ENCODE data around the gene LEP.
A peak's percentile ranks its signal among the peaks of the same experiment; 100 is the strongest.

Gene LEP

GRCh38 chr7:128266529-128266882 is 25.4 kb downstream of the LEP start:
- Mint-ChIP-seq H3K27me3 (ENCODE audit: low read depth, poor library complexity) (no peaks in the 10 kb centered on the region), H3K27ac (no peak overlapping the region), H3K36me3 (ENCODE audit: low read depth) (no peaks in the 10 kb centered on the region), H3K4me1 (peaks cover 31% of the 10 kb centered on the region), H3K9me3 (peaks cover 6% of the 10 kb centered on the region), H3K4me3 (no peak overlapping the region)
- TF ChIP-seq CTCF (IDR thresholded peaks at IDR 0.05): no peak
- DNase-seq: no peak

GRCh38 chr7:128266883-128267594 is 26.0 kb downstream of the LEP start:
- peak; percentile 50 for DNase-seq
- H3K4me1 Mint-ChIP-seq: peaks cover 31% of the 10 kb centered on the region
- peak overlapping the region; percentile 73 for H3K4me3 Mint-ChIP-seq
- peak overlapping the region; percentile 44 for H3K27ac Mint-ChIP-seq
- H3K27me3 Mint-ChIP-seq (ENCODE audit: low read depth, poor library complexity): no peaks in the 10 kb centered on the region
- no peaks in the 10 kb centered on the region for H3K36me3 Mint-ChIP-seq (ENCODE audit: low read depth)
- peaks cover 6% of the 10 kb centered on the region for H3K9me3 Mint-ChIP-seq
- TF ChIP-seq CTCF (IDR thresholded peaks at IDR 0.05): no peak

GRCh38 chr7:128267595-128267924 is 26.5 kb downstream of the LEP start:
- Mint-ChIP-seq H3K36me3 (ENCODE audit: low read depth) (no peaks in the 10 kb centered on the region), H3K4me1 (peaks cover 31% of the 10 kb centered on the region), H3K27me3 (ENCODE audit: low read depth, poor library complexity) (no peaks in the 10 kb centered on the region), H3K4me3 (peak overlapping the region; percentile 73), H3K27ac (no peak overlapping the region), H3K9me3 (peaks cover 10% of the 10 kb centered on the region)
- DNase-seq: no peak
- no peak for TF ChIP-seq CTCF (IDR thresholded peaks at IDR 0.05)

GRCh38 chr7:128268233-128268632 is 27.2 kb downstream of the LEP start:
- no peak overlapping the region for H3K27ac Mint-ChIP-seq
- peaks cover 10% of the 10 kb centered on the region for H3K9me3 Mint-ChIP-seq
- no peak overlapping the region for H3K4me3 Mint-ChIP-seq

GRCh38 chr7:128270826-128271272 is 29.8 kb downstream of the LEP start:
- H3K4me3 Mint-ChIP-seq: no peak overlapping the region
- peaks cover 10% of the 10 kb centered on the region for H3K9me3 Mint-ChIP-seq
- no peak for DNase-seq
- H3K36me3 Mint-ChIP-seq (ENCODE audit: low read depth): no peaks in the 10 kb centered on the region
- no peak for TF ChIP-seq CTCF (IDR thresholded peaks at IDR 0.05)
- peaks cover 30% of the 10 kb centered on the region for H3K4me1 Mint-ChIP-seq
- no peak overlapping the region for H3K27ac Mint-ChIP-seq
- H3K27me3 Mint-ChIP-seq (ENCODE audit: low read depth, poor library complexity): no peaks in the 10 kb centered on the region

More at GRCh38 chr7:128268233-128268632, 27.2 kb downstream of the LEP start:
- peaks cover 31% of the 10 kb centered on the region for H3K4me1 Mint-ChIP-seq
- DNase-seq: no peak
- no peak for TF ChIP-seq CTCF (IDR thresholded peaks at IDR 0.05)
- H3K27me3 Mint-ChIP-seq (ENCODE audit: low read depth, poor library complexity): no peaks in the 10 kb centered on the region
- H3K36me3 Mint-ChIP-seq (ENCODE audit: low read depth): no peaks in the 10 kb centered on the region

GRCh38 chr7:128271471-128271941 is 30.4 kb downstream of the LEP start:
- H3K27me3 Mint-ChIP-seq (ENCODE audit: low read depth, poor library complexity): no peaks in the 10 kb centered on the region
- DNase-seq: no peak
- H3K36me3 Mint-ChIP-seq (ENCODE audit: low read depth): no peaks in the 10 kb centered on the region
- no peak for TF ChIP-seq CTCF (IDR thresholded peaks at IDR 0.05)
- H3K27ac Mint-ChIP-seq: no peak overlapping the region
- H3K9me3 Mint-ChIP-seq: peaks cover 10% of the 10 kb centered on the region
- H3K4me1 Mint-ChIP-seq: peaks cover 26% of the 10 kb centered on the region
- H3K4me3 Mint-ChIP-seq: no peak overlapping the region

Measured in nephron progenitor cell (in vitro differentiated cells).